ENCODE data around the gene NBAS.

NBAS gene

DNA sequence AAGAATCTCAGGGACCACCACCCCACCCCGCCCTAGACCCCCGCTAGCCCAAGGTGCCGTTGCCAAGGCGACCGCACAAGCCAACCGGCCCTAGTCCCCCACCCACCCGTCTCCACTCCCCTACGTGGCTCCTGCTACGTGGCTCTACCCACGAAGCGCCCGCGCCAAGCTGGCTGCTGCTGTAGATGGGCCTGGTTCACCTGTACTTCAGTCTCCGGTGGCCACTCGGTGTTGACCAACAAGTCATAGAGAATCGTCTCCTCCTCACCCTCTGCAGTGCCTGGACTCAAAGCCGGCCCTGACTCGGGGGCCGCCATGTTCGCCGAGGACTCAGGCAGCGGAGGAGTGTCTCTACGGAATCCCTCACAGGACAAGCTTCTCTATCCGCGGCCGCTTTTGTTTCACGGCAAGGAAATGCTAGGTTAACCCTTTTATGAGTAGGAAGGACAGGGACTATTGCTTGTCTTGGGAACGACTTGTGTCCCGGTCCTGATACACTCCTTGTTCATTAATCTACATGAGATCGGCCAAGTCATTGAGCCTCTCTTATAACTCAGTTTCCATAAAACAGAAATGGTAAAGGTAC, at the start of gene NBAS:
TSS of gene NBAS (minus strand) at position 347 of the 586 bp plus-strand sequence. CDS start at position 317, 30 bp downstream.
- Histone ChIP-seq H3K27ac (peak within 1 kb of the TSS; percentile 72), H3K9ac (ENCODE audit: insufficient read length) (peak within 1 kb of the TSS; percentile 81), H3K36me3 (ENCODE audit: insufficient read depth, low read length) (no peaks in the 10 kb centered on the region), H3K4me3 (peak within 1 kb of the TSS; percentile 87), H3K9me3 (ENCODE audit: low read depth, low read length) (no peaks in the 10 kb centered on the region)
- peak; percentile 70 for DNase-seq (ENCODE audit: low read depth, low spot score)
- TF ChIP-seq POLR2AphosphoS5 (IDR thresholded peaks at IDR 0.05; ENCODE audit: borderline replicate concordance, low read depth, low read length): peak; percentile 79
- no peak for TF ChIP-seq EZH2 (IDR thresholded peaks at IDR 0.05)

DNA sequence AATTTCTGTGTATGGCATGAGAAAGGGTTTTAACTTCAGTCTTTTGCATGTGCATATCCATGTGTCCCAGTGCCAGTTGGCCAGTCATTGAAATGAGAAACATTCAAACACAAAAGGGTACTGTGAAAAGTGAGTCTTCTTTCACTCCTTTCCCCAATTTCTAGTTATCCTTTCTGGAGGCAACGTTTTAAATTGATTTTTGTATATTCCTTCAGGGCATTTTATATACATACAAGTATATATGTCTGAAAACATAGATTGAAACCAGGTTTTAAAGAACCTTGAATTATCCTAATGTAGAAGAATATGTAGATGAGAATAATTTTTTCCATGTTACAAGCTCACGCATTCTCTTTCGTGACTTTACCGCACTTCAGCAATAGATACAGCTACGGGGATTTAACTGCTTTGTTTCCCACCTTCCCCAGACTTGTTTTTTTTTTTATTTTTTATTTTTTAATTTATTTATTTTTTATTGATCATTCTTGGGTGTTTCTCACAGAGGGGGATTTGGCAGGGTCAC, 49.4 kb upstream of the NBAS start:
- no peak for DNase-seq (ENCODE audit: low read depth, low spot score)
- Histone ChIP-seq H3K27ac (no peak overlapping the region), H3K9ac (ENCODE audit: insufficient read length) (no peak overlapping the region), H3K4me3 (no peak overlapping the region), H3K9me3 (ENCODE audit: low read depth, low read length) (no peaks in the 10 kb centered on the region), H3K36me3 (ENCODE audit: insufficient read depth, low read length) (peaks cover 71% of the 10 kb centered on the region)
- TF ChIP-seq POLR2AphosphoS5 (IDR thresholded peaks at IDR 0.05; ENCODE audit: borderline replicate concordance, low read depth, low read length): no peak
- no peak for TF ChIP-seq FOXP2 (optimal IDR thresholded peaks at IDR 0.05; ENCODE audit: control extremely low read depth, extremely low read length, insufficient read depth)
- TF ChIP-seq EZH2 (IDR thresholded peaks at IDR 0.05): no peak

DNA sequence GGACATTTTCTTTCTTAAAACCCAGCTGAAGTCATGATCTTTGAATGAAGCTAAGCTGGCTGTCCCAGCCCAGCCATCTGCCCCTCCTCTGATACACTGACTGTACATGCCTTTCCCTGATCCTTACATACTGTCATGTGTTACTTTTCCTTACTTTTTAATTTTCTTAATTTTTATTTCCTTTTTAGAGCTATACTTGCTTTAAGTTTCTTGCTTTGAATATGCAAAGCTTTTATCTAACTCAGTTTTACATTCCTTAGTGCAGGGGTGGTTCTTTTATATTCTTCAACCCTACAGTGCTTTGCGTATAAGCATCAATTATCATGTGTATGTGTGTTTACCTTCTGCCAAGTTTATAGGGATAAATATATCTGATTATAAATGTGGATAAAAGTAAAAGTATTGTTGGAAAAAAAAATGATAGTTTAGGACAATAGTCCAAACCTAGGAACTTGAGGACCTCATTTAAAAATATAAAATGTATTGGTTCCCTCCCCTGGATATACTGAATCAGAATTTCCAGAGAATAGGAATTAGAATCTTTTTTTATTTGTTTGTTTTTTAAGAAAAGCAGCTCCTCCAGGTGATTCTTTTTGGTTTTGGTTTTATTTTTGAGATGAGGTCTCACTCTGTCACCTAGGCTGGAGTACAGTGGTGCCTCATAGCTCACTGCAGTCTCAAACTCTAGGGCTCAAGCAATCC, 48.4 kb upstream of the NBAS start:
- no peak overlapping the region for H3K27ac ChIP-seq

DNA sequence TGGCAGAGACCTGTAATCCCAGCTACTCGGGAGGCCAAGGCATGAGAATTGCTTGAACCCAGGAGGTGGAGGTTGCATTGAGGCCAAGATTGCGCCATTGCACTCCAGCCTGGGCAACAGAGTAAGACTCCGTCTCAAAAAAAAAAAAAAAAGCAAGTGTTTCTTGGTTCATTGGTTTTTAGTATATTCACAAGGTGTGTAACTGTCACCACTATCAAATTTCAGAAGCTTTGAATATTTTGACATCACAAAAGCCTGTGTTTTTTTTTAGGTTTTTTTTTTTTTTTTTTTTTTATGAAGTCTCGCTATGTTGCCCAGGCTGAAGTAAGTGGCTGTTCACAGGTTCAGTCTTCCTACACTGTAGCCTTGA, 47.2 kb upstream of the NBAS start:
- H3K9me3 ChIP-seq (ENCODE audit: low read depth, low read length): no peaks in the 10 kb centered on the region
- H3K27ac ChIP-seq: no peak overlapping the region
- no peak for TF ChIP-seq EZH2 (IDR thresholded peaks at IDR 0.05)
- no peak for TF ChIP-seq POLR2AphosphoS5 (IDR thresholded peaks at IDR 0.05; ENCODE audit: borderline replicate concordance, low read depth, low read length)
- TF ChIP-seq FOXP2 (optimal IDR thresholded peaks at IDR 0.05; ENCODE audit: control extremely low read depth, extremely low read length, insufficient read depth): no peak
- H3K36me3 ChIP-seq (ENCODE audit: insufficient read depth, low read length): peaks cover 74% of the 10 kb centered on the region
- H3K4me3 ChIP-seq: no peak overlapping the region
- no peak overlapping the region for H3K9ac ChIP-seq (ENCODE audit: insufficient read length)
- DNase-seq (ENCODE audit: low read depth, low spot score): no peak

More for the DNA sequence above, 48.4 kb upstream of the NBAS start:
- H3K4me3 ChIP-seq: no peak overlapping the region
- TF ChIP-seq EZH2 (IDR thresholded peaks at IDR 0.05): no peak
- no peak for TF ChIP-seq POLR2AphosphoS5 (IDR thresholded peaks at IDR 0.05; ENCODE audit: borderline replicate concordance, low read depth, low read length)
- no peak for TF ChIP-seq FOXP2 (optimal IDR thresholded peaks at IDR 0.05; ENCODE audit: control extremely low read depth, extremely low read length, insufficient read depth)
- H3K36me3 ChIP-seq (ENCODE audit: insufficient read depth, low read length): peaks cover 71% of the 10 kb centered on the region
- no peak overlapping the region for H3K9ac ChIP-seq (ENCODE audit: insufficient read length)
- H3K9me3 ChIP-seq (ENCODE audit: low read depth, low read length): no peaks in the 10 kb centered on the region
- DNase-seq (ENCODE audit: low read depth, low spot score): no peak

DNA sequence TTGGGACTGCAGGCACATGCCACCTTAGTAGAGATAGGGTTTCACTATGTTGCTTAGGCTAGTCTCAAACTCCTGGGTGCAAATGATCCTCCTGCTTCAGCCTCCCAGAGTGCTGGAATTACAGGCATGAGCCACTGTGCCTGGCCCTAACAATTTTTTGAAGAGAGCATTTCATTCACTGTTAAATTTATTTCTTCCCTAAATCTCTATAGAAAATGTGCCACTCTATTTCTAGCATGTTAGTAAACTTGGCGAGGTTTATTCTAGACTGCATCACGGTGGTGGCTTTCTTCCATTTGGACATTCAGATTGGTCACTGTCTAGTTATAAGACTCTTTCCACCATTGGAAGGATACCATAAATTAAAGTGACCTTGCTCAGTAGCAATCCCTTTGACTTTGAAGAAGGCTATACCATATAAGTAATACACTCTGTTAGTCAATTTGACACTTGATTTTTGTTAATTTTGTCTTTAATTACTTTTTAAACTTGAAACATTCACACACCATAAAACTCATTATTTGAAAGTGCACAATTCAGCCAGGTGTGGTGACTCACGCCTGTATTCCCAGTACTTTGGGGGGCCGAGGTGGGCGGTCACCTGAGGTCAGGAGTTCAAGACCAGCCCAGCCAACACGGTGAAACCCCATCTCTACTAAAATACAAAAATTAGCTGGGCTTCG, 46.7 kb upstream of the NBAS start:
- TF ChIP-seq POLR2AphosphoS5 (IDR thresholded peaks at IDR 0.05; ENCODE audit: borderline replicate concordance, low read depth, low read length) (no peak), EZH2 (IDR thresholded peaks at IDR 0.05) (no peak), FOXP2 (optimal IDR thresholded peaks at IDR 0.05; ENCODE audit: control extremely low read depth, extremely low read length, insufficient read depth) (no peak)
- Histone ChIP-seq H3K9me3 (ENCODE audit: low read depth, low read length) (no peaks in the 10 kb centered on the region), H3K27ac (no peak overlapping the region)

DNA sequence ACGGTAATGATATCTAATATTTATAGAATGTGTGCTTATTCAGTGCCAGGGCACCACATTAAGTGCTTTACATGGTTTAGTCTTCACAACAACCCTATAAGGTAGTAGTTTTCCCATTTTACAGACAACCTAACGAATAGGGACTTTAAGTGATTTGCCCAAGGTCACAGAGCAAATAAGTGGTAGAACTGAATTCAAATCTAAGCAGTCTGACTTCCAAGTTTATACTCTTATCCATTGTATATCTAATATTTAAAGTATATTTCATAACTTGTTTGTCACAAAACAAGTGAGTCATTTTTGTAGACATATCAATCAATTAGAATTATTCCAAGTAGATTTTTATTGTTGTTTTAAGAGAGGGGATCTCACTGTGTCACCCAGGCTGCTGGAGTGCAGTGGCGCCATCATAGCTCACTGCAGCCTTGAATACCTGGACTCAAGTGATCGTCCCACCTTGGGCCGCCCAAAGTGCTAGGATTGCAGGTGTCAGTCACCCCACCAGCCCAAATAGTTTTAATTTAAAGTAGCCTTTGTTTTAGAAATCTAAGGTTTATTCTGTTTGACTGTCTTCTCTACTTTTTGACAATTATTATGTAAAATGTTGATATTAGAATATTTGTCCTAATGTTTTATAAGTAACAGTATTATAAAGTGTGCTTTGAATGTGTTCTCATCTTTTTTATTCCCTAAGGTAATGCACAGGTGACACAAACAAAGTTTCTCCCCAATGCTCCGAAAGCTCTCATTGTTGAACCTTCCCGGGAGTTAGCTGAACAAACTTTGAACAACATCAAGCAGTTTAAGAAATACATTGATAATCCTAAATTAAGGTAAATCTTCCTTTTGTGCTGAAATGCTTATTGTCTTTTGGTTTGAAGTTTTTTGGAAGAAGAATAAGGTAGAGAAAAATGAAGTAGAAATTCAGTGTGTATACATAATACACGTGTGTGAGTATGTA, 45.6 kb upstream of the NBAS start:
- TF ChIP-seq FOXP2 (optimal IDR thresholded peaks at IDR 0.05; ENCODE audit: control extremely low read depth, extremely low read length, insufficient read depth) (no peak), EZH2 (IDR thresholded peaks at IDR 0.05) (no peak), POLR2AphosphoS5 (IDR thresholded peaks at IDR 0.05; ENCODE audit: borderline replicate concordance, low read depth, low read length) (no peak)
- H3K36me3 ChIP-seq (ENCODE audit: insufficient read depth, low read length): peaks cover 88% of the 10 kb centered on the region

More for the DNA sequence above, 46.7 kb upstream of the NBAS start:
- no peak overlapping the region for H3K4me3 ChIP-seq
- H3K9ac ChIP-seq (ENCODE audit: insufficient read length): no peak overlapping the region
- peaks cover 77% of the 10 kb centered on the region for H3K36me3 ChIP-seq (ENCODE audit: insufficient read depth, low read length)
- no peak for DNase-seq (ENCODE audit: low read depth, low spot score)

DNA sequence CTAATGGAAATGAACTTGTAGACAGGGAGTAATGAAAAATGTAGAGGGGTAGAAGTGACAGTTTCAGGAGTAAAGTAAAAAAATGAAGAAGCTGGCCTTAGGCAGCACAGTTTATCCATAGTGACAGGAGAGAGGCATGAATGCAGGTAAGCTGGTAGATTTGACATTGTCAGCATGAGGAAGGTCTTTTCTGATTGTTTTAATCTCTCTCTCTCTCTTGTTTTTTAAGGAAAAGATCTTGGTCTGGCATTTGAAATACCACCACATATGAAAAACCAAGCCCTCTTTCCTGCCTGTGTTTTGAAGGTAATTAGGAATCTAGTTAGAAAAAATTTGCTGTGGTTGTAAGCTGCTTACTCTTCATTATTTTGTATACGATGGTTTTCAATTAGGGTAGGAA, 44.6 kb upstream of the NBAS start:
- no peak overlapping the region for H3K27ac ChIP-seq
- H3K36me3 ChIP-seq (ENCODE audit: insufficient read depth, low read length): peaks cover 98% of the 10 kb centered on the region
- no peak overlapping the region for H3K4me3 ChIP-seq
- no peak for DNase-seq (ENCODE audit: low read depth, low spot score)
- no peaks in the 10 kb centered on the region for H3K9me3 ChIP-seq (ENCODE audit: low read depth, low read length)
- TF ChIP-seq FOXP2 (optimal IDR thresholded peaks at IDR 0.05; ENCODE audit: control extremely low read depth, extremely low read length, insufficient read depth) (no peak), POLR2AphosphoS5 (IDR thresholded peaks at IDR 0.05; ENCODE audit: borderline replicate concordance, low read depth, low read length) (no peak), EZH2 (IDR thresholded peaks at IDR 0.05) (no peak)
- no peak overlapping the region for H3K9ac ChIP-seq (ENCODE audit: insufficient read length)

More for the DNA sequence above, 45.6 kb upstream of the NBAS start:
- no peak overlapping the region for H3K4me3 ChIP-seq
- H3K9me3 ChIP-seq (ENCODE audit: low read depth, low read length): no peaks in the 10 kb centered on the region
- no peak for DNase-seq (ENCODE audit: low read depth, low spot score)
- no peak overlapping the region for H3K27ac ChIP-seq
- H3K9ac ChIP-seq (ENCODE audit: insufficient read length): no peak overlapping the region

Data from SK-N-MC (cell line).